ENCODE results near the gene NTMT1.
"Not testable (repeated sequence)": the region's sequence is repeated elsewhere in the genome, so short reads cannot be mapped to it uniquely, and the experiment has no call there.

Gene NTMT1

DNA sequence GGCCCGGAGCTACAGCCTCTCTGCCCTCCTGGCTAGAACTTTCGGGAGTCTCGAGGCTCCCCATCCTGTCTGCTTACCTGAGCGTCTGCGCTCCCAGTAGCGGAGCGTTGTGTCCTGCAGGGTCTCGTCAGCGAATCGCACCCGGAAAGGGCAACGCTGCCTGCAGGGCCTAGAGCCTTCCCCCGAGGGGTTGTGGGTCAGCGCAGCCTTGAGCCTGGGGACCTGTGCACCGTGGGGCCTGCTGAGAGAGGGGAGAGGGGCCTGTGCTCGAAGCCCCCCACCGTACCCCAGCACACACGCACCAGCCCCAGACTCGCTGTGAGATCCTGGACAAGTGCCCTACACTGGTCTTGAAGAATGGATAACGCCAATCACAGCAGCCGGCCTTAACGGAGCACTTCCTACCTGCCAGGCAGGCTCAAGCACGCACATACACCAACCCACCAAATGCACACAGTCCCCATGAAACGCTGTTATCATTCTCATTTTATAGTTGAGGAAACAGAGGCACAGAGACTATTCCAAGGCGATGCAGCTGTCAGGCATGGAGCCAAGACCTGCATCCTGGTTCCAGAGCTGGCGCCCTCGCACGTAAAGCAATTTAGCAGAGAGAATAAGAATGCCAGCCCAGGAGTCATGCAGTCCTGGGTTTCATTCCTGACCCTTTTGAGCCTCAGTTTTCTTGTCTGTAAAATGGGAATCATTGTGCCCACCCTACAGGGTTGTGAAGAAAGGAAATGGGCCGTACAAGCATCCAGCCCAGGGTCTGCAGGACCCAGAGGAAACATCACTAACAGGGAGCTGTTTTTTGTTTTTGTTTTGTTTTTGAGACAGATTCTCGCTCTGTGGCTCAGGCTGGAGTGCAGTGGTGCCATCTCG is 10.3 kb upstream of the NTMT1 start:
- no peak for DNase-seq

DNA sequence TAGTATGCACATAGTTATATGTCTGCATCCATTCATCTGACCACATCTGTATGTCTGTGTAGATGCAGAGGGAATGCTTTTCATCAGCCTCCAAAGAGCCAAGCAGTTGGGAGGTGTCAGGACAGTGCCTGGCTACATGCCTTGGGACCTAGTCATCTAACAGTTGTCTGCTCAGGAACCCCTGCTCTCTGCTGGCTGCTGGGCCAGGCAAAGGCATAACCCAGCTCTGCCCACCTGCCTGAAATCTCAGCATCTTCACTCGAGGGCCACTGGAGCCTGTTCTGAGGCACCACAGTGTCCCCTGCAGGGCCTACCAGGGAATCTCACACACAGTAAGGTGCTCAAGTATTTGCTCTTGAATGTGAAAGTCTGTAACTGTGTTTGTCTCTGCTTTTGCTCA is 8.8 kb upstream of the NTMT1 start:
- DNase-seq: no peak

DNA sequence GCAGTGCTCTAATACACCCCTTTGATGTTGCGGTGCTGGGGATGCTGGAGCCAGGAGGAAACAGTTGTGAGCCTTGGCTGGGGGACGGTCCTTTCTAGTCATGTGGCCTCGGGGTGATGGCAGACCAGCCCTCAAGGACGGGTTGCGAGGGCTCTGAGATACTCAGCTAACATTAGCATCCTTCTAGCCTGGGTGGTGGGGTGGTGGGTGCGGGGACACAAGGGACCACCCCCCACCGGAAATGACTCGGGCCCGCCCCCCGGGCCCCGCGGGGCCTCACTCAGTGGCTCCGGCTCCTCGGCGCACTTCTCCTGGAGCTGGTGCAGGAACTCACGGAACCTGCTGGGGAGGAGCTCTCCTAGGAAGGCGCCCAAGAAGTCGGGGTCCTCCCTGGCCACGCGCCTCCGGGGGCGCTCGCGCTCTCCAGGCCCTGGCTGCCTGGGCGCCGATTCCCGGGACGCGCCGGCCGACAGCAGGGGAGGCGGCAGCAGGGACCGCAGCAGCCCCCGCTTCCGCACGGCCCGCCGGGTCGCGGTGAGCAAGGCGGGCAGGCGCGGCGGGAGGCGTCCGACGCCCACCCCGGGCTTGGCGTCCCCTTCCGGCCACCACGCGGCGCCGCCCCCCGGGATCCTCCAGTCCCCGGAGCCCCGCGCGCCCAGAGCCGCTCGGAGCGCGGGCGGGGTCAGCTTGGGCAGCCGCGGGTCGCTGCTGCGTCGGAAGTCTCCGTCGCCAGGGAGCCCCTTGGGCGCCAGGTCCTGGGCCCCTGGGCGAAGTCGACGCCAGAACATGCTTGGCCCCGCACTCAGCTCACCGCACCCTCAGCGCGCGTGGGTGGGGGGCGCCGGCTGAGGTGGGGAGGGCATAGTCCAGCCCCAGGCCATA is 5.9 kb upstream of the NTMT1 start:
- peak in 1 of 14 donors; percentile 27 for DNase-seq

DNA sequence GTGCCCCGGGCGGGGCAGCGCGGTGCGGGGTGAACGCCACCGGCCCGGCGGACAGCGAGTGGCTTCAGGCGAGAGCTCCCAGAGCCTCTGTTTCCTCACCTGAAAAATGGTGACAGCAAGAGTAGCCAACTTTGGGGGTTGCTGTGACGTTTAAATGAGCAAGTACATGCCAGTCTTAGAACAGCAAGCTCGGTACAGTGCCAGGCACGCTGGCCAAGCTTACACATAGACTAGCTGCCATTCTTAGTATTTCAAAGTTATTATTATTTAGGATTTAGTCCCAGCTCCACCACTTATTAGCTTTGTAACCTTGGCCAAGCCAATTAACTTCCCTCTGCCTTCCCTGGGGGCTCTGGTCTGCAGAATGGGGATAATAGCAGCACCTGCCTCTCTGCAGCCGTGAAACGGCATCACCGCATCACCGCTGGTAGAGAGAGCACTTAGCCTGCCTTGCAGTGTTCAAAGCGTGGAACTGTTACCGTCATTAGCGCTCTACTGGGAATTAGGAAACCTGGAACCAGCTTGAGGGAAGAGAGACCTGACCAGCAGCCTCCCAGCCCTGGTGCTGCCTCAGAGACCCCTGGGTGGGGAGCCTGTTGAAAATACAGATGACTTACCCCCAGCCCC is 5.2 kb upstream of the NTMT1 start, which contains the start of gene C9orf50:
C9orf50 (minus strand) TSS at position 433 of the 627 bp plus-strand sequence. CDS start 527 bp downstream, outside the sequence.
- no peak for DNase-seq

DNA sequence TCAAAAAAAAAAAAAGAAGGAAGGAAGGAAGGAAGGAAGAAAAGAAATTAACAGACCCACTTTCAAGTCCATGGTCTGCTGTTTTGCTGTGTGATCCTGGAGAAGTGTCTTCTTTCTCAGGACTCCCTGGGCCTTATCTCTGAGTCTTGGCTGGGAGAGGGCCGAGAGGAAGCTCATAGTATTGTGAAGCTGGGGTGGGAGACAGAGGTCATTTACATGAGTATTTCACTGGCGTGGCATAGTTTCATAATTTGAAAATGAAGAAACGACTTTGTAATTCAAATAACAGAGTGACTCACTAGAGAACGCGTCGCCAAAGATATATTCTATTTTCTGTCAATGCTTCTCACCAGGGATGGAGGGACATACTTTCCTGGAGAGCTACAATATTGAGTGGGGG is 2.6 kb upstream of the NTMT1 start:
- DNase-seq: no peak

DNA sequence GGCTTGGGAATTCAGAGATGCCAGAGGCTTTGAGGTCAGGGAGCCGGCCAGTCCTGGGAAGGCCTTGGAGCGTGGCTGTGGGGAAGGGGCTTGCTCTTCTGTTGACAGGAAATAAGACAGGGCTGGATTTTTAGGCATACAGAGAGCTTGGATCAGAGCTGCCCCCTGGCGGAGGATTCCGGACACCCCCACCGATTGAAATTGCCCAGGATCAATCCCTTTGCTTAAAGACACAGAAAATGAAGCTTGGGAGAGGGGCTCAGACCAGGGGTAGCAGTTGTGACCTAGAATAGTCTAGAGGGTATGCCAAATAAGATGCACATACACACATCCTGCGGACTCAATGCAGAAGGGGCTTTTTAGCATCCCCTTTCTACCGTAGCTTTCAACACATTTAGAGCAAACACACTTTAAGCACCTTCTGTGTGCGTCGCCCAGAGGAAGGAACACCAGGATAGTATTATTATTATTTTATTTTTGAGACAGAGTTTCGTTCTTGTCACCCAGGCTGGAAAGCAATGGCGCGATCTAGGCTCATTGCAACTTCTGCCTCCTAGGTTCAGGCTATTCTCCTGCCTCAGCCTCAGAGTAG is 1.7 kb upstream of the NTMT1 start:
- peak in 2 of 14 donors; percentile 35 to 44 for DNase-seq

DNA sequence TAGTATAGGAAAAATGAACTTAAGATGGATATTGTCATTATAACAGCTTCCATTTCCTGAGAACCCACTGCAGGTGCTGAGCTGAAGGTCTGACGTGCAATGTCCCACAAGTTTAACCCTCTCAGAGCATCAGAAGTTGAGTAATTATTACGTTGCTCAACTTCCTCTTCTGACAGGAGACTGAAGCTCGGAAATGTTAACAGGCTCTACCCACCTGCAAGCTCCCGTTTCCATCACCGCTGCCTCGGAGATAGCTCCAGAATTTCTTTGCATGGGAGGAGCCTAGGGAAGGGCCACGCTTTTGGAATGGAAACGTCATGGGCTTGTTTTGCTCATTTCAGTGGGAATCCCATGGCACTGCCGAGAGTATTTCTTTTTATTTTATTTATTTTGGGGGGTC is 1.0 kb upstream of the NTMT1 start:
- DNase-seq: peak in 1 of 14 donors; percentile 11

DNA sequence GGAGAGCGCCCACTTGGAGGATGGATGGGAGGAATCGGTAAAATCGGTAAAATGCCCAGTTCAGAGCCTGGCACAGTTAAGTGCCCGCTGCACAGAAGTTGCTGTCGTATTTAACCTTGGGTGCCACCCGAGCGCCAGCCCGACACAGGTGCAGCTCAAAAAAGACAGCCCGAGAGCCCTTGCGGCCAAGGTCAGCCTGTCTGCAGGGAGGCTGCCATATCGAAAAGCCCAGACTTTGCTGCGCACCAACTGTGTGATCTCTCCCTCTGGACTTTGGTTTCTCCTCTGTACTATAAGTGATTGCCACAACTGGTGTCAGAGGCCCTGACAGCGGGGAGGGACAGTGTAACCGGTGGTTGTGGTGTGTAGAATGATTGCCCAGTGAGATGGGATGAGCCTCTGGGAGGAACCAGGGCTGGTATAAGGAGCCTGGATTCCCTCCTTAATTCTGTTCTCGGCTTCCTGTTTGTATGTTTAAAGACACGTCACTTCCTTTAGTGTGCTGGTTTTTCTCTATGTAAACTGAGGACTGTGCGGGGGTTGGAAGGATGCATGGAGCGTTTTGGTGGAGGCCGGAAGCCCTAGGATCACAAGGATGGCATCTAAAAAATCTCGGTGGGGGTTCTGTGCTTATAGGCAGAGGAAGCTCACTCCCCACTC is 792 bp downstream of the NTMT1 start:
- peak in 1 of 14 donors; percentile 55 for DNase-seq

DNA sequence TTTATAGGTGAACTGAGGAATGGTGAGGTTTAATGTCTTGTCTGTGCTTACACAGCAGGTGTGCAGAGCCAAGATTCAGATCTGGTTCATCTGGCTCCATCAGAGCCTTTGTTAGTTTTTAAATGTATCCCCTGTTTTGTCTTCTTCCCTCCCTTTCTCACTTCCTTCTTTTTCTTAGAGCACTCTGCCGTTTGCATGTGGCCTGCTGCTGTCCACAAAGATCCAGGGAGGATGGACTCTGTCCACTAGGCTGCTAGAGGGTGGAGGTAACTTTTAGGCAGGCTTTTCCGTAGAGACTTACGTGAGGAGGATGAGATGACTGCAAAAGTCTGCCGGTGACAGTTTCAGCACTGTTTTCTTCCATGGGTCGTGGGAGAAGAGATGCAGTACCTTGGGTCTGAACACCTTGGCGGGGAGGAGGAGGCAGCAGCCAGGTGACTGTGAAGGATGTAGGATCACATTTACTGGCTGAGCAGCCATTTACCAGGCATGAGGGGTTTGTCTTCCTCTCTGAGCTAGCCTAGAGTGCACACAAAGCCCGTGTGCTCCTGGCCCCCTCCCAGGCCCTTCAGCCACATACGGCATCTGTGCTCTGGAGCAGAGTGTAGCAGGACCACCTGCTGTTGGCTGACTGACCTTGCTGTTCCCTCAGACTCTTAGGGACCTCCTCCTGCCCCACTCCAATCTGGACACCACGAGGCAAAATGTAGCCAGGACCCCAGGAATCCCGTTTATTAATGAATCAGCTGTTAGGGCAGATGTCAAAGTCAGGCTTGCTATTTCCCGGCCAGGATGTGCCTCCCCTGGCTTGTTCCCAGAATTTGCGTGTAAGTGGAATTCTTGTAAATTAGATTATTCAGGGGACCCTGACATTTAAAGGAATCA is 1.8 kb downstream of the NTMT1 start:
- DNase-seq: peak in 1 of 14 donors; percentile 17

DNA sequence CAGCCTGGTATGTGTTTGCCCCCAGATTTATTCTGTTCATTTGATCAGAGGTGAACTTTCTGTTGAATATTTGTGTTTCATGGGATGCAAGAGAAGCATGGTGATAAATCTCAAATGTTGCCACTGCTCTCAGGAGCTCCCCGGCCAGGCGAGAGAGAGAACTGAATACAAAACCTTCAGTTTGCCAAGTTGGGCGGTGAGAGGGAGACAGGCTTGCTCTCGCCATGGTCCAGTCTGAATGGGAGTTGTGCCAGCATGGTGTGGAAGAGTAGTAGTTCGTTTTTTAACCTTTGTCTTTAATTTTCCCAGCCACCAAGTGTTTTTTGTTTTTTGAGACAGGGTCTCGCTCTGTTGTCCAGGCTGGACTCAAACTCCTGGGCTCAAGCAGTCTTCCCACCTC is 2.7 kb downstream of the NTMT1 start:
- DNase-seq: no peak

DNA sequence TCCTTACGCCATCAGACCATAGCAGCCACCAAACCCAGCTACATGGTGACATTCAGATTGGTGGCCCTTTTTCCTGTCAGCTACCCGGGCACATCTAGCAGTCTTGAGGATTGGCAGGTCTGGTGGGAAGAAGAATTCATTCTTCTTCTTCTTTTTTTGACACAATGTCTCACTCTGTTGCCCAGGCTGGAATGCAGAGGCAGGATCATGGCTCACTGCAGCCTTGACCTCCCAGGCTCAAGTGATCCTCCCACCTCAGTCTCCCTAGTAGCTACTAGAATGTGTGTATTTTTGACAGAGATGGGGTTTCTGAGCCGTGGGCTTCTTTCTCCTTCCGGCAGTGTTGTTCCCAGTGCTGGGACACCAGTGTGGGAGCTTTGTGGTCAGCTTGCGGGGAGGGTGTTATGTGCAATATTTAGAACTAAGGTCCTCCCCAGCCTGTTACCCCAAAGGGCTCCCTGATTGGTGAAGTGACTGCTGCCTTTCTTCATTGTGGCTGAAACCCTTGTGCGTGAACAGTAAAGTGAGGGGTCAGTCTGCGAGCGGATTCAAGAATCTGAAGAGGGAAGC is 3.4 kb downstream of the NTMT1 start:
- DNase-seq: no peak

DNA sequence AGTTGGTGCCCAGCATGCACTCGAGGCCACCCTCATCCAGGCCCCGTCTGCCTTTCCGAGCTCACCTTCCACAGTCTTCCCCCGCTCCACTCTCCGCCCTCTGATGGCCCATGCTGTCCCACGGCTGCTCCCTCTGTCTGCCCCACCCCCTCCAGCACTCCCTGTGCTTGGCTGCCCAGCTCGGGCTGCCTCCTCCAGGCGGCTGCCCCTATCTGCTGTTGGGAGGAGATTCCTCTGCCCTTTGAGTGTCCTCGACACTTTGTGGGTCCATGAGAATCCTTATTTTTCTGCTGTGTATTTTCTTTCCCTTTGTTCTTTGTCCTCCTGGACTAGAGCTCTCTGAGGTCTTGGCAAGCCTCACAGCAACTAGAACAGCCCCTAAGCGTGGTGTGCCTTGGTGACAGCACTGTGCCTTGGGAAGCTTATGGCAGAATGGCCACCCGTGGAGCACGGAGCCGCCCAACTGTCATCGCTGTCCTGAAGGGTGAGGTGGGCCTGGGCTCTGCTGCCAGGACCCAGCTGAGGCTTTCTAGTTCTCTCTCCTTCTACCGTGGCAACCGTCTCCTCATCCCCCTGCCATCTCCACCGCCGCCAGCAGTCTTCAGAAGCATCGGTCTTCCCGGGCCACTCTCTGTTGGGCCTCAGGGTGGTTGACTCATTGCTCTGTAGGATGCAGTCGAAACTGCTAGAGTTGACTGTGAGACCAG is 5.2 kb downstream of the NTMT1 start:
- DNase-seq: peak in 9 of 14 donors; percentile 25 to 74 (median 64)

DNA sequence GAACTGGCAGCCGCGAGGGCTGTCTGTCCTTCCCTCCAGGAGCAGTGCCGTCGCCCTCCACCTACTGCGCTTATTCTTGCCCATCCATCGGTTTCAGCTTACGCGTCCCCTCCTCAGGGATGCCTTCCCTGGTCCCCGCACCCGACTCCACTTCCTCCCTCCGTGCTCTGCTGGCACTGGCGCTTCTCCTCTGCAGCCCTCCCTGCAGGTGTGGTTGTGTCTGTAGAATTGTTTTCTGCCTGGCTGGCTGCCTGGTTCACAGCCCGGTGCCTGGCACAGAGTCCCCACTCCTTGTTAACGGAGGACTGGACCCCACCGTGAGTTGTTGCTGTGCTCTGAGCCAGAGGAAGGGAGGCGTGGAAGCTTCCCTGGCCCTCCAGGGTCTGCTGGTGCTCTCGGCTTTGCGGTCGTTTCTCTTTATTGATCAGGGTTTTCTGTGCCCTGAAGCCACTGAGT is 5.7 kb downstream of the NTMT1 start:
- DNase-seq: peak in 2 of 14 donors; percentile 63 to 71

DNA sequence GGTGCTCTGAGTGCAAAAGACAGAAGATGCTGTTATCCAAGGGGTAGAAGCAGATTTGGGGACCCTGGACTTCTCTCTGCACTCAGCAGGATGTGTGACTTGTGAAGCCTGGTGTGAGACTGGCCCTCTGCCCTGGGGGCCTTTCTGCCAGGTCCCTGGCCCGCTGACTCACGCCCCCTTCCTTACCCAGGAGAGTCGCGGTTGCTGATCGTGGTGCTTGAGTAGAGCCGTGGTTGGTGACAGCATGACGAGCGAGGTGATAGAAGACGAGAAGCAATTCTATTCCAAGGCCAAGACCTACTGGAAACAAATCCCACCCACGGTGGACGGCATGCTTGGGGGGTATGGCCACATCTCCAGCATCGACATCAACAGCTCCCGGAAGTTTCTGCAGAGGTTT is 6.5 kb downstream of the NTMT1 start:
- DNase-seq: peak in 1 of 14 donors; percentile 29

DNA sequence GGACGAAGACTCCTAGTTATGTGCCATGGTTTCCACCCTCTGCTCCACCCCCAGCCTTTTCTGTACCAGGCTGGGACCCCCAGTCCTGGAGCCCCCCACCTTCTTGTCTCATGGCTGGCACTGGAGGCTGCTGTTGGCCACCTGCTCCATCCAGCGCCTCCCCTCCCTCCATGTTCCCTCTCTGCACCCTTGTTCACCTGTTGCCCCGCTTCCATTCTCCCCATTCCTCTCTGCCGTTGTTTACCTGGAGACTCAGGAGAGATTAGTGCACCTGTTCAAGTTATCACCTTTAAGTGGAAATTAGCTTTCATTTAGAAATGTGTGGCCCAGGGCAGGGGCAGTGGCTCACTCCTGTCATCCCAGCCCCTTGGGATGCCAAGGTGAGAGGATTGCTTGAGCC is 7.2 kb downstream of the NTMT1 start:
- DNase-seq: no peak

DNA sequence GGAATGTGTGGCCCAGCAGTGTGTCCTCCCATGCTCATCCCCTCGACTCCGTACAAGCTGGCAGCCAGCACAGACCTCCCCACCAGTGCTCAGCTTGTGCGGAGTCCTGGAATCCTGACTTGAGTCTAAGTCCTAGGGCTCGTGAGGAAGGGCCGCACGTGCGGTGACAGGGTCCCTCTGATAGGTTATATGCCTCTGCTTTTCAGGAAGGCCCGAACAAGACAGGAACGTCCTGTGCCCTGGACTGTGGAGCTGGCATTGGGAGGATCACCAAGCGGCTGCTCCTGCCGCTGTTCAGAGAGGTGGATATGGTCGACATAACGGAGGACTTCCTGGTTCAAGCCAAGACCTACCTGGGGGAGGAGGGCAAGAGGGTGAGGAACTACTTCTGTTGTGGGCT is 7.9 kb downstream of the NTMT1 start:
- no peak for DNase-seq

DNA sequence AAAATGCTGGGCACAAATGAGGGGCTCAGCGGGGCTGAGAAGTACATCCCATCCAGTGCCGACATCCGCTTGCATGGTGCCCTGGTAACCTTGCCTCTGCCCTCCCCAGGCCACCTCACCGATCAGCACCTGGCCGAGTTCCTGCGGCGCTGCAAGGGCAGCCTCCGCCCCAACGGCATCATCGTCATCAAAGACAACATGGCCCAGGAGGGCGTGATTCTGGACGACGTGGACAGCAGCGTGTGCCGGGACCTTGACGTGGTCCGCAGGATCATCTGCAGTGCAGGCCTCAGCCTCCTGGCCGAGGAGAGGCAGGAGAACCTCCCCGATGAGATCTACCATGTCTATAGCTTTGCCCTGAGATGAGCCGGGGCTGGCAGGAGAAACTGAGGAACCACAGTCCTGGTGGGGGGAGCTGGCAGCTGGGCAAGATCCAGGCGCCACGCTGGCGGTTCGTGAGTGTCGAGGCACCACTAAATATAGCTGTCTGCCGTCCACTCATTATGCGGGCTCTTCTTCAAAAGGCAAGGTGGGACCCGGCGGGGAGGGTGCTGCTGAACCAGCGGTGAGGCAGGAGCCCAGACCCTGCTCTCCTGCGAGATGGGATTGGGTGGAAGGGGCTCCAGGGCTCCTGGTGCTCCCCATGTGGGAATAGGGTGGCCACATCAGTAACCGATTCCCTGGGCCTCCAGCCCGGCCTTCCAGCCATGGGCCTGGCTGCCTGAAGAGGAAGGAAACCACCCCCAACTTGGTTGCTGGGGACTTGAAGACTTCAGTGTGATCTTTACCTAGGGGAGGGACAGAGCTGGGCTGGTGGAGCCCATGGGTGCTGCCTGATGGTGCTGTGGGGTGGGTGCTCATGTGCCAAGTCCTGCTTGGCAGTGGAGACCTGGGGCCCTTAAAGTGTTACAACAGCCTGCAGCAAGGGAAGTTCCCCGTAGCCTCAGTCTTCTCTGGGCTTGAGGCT is 9.4 kb downstream of the NTMT1 start:
- no peak for DNase-seq

DNA sequence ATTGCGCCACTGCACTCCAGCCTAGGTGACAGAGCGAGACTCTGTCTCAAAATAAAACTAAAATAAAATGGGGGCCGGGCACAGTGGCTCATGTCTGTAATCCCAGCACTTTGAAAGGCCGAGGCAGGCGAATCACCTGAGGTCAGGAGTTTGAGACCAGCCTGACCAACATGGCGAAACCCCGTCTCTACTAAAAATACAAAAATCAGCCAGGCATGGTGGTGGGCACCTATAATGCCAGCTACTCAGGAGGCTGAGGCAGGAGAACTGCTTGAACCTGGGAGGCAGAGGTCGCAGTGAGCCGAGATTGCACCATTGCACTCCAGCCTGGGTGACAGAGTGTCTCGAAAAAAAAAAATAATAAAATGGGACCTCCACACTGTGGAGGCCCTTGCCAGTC is 10.4 kb downstream of the NTMT1 start:
- not testable (repeated sequence) for DNase-seq

All from C1 segment of cervical spinal cord (tissue), 14 donors.